Astrocyte of the cerebellum (primary cell): ENCODE measurements around the gene DNAH11.
A peak's percentile ranks its signal among the peaks of the same experiment; 100 is the strongest.

ENCODE experiments used
- DNase-seq: peaks from one replicate; pipeline ENCODE4 v3.0.0-alpha.2; 2011; ENCODE audit warnings: low read depth
- H3K4me3 ChIP-seq: 2 replicates; pipeline ENCODE4 v1.5.1; 2011; ENCODE audit warnings: mild to moderate bottlenecking, low read depth, low read length, moderate library complexity
- in situ Hi-C: cut with HindIII; loops from 2 replicates; pipeline ENCODE4 v1.10.0; 2017; ENCODE audit warnings: low sequenced_read_pairs
- TF ChIP-seq, protein P1 (sequence below): IDR thresholded peaks from 2 replicates; pipeline ENCODE4 v1.5.1; 2012; ENCODE audit warnings: low read length, low read depth, moderate library complexity, mild to moderate bottlenecking; ENCODE audit errors: missing control alignments

DNAH11 gene

DNA sequence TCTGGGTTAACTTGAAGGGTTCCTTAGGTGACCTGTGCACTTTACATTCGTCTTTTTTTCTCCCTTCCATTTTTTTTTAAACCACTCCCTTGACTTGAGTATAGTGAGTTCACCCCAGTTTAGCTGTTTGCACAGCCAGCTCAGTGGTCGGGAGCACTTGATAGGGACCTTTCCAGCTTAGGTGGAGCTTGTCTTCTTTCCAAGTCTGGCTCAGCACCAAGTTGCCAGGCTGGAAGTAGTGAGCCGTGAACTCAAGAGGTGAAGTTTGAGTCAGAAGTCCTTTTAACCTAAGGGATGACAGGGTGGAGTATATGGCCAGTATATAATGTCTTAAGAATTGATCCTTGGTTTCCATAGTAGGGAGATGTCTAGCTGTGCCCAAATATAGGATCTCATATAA is 7.2 kb downstream of the DNAH11 start:
- H3K4me3 ChIP-seq: no peak overlapping the region
- in situ Hi-C loops: no loop called here
- DNase-seq: no peak
- TF ChIP-seq, protein P1, sequence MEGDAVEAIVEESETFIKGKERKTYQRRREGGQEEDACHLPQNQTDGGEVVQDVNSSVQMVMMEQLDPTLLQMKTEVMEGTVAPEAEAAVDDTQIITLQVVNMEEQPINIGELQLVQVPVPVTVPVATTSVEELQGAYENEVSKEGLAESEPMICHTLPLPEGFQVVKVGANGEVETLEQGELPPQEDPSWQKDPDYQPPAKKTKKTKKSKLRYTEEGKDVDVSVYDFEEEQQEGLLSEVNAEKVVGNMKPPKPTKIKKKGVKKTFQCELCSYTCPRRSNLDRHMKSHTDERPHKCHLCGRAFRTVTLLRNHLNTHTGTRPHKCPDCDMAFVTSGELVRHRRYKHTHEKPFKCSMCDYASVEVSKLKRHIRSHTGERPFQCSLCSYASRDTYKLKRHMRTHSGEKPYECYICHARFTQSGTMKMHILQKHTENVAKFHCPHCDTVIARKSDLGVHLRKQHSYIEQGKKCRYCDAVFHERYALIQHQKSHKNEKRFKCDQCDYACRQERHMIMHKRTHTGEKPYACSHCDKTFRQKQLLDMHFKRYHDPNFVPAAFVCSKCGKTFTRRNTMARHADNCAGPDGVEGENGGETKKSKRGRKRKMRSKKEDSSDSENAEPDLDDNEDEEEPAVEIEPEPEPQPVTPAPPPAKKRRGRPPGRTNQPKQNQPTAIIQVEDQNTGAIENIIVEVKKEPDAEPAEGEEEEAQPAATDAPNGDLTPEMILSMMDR: no peak

DNA sequence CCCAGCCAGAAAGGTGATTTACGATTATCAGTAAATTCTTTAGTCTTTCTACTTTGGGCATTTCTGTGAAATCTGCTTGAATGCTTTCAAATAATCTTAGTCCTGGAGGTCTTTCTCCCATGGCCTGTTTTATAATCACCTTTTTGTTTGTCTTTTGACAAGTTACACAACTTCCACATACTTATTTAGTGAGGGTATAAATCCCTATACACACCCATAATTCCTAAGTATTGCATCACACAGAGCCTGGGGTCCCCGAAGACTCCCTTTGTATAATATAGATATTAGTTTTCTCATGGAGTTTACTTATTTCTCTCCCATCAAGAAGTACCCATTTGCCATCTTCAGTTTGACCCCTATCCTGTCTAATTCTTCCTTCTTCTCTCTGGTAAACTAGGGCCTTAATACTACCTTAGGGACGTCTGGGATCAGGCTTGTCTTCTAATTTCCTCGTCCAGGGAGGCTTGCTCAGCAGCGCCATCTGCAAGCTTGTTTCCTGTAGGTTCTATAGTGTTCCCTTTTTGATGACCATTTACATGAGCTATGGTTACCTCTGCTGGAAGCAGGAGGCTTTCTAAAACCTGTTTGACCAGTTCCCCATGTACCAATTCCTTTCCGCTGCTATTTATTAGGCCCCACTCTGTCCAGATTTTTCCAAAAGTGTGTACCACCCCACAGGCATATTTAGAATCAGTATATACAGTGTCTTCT is 8.1 kb downstream of the DNAH11 start:
- H3K4me3 ChIP-seq: no peak overlapping the region
- in situ Hi-C loops: no loop called here
- TF ChIP-seq, protein P1: no peak
- DNase-seq: no peak

DNA sequence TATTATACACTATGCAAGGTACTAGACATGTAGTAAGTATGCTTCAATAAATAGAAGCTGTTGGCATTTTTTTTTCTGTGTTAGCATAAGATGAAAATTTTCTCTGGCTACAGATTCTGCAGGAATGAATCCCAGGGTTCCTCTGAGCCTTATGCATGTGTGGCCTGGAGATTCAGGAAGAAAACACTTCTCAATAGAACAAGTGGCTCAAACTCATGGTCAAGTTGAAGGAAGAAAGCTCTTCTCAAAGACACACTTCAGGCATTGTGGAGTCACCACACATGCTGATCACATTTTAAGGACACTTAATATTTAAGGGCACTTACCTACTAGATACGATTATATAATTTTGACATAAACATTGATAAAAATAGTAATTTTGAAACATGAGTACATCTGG is 19.5 kb downstream of the DNAH11 start:
- no peak overlapping the region for H3K4me3 ChIP-seq
- no peak for DNase-seq
- TF ChIP-seq, protein P1: no peak
- in situ Hi-C loops: no loop called here

DNA sequence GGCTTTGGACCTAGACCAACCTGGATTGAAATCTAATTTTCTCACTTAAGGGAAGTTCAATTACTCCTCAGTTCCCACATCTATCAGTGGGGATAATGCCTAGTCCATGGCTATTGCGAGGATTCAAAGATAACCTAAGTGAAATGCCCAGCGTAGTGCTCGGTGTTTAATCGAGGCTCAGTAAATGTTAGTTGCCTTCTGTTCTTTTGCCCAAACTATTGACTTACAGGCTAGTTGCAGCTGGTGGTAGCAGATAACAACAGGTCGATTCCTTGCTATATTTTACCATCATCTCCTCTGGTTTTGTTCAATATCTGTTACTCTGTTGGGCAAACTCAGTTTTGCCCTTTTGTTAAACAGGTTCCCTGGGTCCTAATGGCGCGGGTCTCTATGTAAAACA is 22.8 kb downstream of the DNAH11 start:
- no peak for DNase-seq
- no peak overlapping the region for H3K4me3 ChIP-seq
- TF ChIP-seq, protein P1: no peak
- in situ Hi-C loops: no loop called here

DNA sequence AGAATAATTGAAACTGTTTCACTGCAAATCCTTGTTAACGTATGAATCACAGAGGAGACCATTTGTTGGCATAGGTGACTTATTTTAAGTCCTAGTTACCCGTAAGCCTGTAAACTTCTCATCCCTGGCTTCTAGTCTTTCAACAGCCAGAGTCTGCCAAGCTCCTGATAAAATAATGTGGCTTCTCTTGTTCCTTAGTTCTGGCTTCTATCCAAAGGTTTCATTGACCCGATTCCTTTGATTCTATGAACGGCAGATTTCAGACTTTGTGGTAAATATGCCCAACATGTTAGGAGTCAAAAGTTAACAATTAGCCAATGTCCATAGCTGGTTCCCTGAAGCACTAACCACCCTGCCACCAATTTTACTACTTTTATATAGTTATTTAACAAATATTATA is 23.3 kb downstream of the DNAH11 start:
- no peak for DNase-seq
- in situ Hi-C loops: no loop called here
- TF ChIP-seq, protein P1: no peak

DNA sequence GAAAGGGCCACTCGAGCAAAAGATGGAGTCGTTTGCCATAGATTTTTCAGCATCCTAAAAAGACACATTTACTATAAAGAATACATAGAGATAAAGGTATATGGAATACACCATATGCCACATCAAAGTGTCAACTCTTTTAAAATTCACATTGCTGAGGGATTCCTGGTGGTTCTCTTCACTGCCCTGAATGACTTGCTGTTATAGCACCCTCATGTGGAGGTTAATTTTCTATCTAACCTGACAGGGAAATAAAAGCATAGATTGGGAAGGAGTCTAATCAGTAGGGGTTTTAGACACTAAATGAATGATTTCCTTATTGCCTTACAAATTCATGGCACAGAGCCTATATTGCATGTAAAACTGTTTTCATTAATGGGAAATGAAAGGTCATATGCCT is 25.9 kb downstream of the DNAH11 start:
- DNase-seq: no peak
- TF ChIP-seq, protein P1: peak; percentile 9
- in situ Hi-C loops: no loop called here
- H3K4me3 ChIP-seq: no peak overlapping the region

More for the DNA sequence above, 23.3 kb downstream of the DNAH11 start:
- no peak overlapping the region for H3K4me3 ChIP-seq
